ENCODE results near the gene TMEM151A.
"Not testable (repeated sequence)": the region's sequence is repeated elsewhere in the genome, so short reads cannot be mapped to it uniquely, and the experiment has no call there.

TMEM151A gene

GRCh38 chr11:66267039-66267378 lies 24.7 kb upstream of the TMEM151A start:
- DNase-seq (ENCODE audit: extremely low read depth in 1 of 2, low read depth in 1 of 2): no peak

DNA sequence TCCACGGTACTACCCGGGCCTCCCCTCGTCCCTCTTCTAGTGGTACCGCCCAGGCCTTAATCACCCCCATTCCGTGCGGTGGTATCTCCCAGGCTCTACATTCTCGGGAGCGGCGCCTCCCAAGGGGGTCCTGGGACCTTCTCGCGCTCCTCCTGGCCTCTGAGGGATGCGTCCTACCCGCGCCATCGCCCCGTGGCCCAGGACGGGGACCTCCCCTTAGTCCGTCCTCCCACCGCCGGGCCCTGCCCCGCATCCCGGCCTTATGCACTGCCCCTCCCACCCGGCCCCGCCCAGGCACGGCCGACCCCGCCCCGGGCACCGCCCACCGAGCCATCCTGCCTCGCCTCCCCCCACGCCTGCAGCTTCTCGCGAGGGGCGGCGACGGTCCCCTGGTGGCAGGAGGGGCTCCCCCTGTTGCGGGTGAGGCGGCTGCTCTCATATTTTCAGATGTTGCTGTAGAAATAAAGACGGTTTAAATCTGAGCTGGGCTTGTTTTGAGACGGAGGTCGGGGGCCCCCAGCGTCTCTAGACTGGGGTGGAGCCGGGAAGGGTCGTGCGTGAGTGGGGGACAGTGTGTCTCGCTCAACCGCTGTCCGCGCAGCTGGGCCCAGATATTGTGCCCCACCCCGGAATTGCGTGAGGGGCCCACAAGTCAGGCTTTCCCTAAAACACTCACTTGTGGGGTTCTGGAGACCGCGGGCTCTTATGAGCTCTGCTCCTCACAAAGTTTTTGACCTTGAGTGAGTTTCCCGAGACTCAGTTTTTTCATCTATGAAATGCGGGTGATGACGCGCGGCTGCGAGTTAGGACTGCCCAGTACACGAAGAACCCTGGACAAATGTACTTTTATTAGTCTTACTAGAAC lies 24.1 kb upstream of the TMEM151A start:
- DNase-seq (ENCODE audit: extremely low read depth in 1 of 2, low read depth in 1 of 2): peak; percentile 75 to 78

DNA sequence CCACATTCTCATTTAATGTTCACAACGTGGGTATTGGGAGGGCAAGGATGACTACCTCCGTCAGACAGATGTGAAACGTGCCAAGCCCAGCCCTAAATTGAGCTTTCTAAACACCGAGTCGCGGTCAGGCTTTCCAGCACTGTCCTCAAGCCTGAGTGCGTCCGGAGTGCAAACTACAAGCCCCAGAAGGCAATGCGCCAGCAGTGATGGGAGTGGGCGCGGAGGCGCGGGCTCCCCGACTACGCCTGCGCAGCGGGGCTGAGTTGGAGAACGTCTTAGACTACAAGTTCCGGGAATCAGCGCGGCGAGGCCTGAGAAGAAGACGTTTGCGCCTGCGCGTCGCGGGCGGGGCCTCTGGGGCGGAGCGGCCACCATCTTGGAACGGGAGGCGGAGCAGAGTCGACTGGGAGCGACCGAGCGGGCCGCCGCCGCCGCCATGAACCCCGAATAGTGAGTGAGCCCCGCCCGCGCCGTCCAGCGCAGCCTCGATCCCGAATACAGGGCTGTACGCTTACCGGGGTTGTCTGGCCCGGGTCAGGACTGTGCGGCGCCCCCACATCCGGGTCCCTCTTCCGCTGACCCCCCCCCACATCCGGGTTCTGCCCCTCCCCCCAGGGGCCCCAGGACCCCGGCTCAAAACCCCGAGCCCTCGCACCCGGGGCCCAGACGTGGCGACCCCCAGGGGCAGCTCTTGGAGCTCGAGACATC lies 23.3 kb upstream of the TMEM151A start, which contains the start of gene RAB1B:
Gene RAB1B (plus strand): TSS at position 396 of the 708 bp plus-strand sequence. CDS start 41 bp downstream, at position 437.
- DNase-seq (ENCODE audit: extremely low read depth in 1 of 2, low read depth in 1 of 2): peak; percentile 100

DNA sequence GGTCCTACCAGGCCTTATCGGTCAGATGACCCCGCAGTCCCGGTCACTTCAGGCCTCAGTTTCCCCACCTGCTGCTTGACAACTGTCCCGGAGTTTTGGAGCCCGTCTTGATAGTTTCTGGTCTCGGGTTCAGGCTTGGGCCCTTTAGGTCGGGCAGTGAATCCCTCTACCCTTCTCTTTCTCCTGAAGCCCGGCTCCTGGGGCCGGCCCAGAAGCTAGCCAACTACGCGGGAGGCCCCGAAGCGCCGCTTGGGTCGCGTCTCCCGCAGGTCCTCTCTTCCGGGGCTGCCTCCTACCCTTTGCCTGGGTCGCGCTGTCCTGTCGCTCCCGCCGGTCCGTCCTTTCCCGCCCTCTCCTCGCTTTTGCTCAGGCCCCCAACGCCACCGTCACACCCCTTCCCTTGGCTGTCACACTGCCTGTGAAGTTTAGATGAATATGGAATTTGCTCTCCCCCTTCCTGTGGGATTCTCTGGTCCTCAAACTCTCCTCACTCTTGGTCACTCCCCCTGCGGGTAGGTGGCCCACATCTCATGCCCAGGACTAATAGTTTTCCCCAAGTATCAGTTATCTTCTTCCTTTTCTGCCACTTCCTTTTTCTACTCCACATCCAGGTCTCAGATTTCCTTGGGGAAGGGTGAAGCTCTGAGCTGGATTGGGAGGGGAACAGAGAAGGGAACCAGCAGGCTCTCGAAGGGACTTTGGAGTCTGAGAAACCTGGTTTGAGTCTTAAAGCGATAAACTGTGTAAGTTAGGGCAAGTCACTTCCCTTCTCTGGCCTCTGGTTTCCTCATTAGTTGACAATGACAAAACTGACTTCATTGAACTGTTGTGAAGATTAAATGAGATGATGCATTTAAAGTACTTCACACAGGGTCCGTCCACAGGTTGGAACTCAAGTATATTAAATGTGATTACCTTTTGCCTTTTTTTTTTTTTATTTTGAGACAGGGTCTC lies 22.5 kb upstream of the TMEM151A start:
- DNase-seq (ENCODE audit: extremely low read depth in 1 of 2, low read depth in 1 of 2): no peak

- DNase-seq (ENCODE audit: extremely low read depth in 1 of 2, low read depth in 1 of 2): no peak
These were observed 19.9 kb upstream of the TMEM151A start for GRCh38 chr11:66271816-66272215.

- no peak for DNase-seq (ENCODE audit: extremely low read depth in 1 of 2, low read depth in 1 of 2)
These were observed 19.1 kb upstream of the TMEM151A start for GRCh38 chr11:66272596-66272995.

DNA sequence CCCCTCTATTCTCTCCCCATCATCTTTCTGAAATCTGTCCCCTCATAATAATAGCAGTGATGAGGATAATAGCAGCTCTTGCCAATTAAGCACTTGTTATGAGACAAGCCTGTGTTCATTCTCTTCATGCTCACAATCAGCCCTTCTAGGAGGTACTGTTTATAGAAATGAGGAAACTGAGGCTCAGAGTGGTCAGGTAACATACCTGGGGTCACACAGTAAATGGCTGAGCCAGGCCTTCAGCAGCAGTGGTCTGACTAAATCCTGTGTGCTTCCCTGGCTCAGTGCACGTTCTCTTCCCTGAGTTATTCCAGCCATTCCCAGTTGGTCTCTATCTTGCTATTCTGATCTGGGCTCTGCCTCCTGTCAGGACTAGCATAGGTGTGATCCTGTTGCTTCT lies 17.5 kb upstream of the TMEM151A start:
- no peak for DNase-seq (ENCODE audit: extremely low read depth in 1 of 2, low read depth in 1 of 2)

GRCh38 chr11:66275396-66275795 lies 16.3 kb upstream of the TMEM151A start:
- DNase-seq (ENCODE audit: extremely low read depth in 1 of 2, low read depth in 1 of 2): no peak

DNA sequence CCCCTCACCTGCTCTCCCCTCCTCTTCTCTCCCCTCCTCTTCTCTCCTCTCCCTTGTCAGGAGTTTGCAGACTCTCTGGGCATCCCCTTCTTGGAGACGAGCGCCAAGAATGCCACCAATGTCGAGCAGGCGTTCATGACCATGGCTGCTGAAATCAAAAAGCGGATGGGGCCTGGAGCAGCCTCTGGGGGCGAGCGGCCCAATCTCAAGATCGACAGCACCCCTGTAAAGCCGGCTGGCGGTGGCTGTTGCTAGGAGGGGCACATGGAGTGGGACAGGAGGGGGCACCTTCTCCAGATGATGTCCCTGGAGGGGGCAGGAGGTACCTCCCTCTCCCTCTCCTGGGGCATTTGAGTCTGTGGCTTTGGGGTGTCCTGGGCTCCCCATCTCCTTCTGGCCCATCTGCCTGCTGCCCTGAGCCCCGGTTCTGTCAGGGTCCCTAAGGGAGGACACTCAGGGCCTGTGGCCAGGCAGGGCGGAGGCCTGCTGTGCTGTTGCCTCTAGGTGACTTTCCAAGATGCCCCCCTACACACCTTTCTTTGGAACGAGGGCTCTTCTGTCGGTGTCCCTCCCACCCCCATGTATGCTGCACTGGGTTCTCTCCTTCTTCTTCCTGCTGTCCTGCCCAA lies 15.6 kb upstream of the TMEM151A start:
- no peak for DNase-seq (ENCODE audit: extremely low read depth in 1 of 2, low read depth in 1 of 2)

DNA sequence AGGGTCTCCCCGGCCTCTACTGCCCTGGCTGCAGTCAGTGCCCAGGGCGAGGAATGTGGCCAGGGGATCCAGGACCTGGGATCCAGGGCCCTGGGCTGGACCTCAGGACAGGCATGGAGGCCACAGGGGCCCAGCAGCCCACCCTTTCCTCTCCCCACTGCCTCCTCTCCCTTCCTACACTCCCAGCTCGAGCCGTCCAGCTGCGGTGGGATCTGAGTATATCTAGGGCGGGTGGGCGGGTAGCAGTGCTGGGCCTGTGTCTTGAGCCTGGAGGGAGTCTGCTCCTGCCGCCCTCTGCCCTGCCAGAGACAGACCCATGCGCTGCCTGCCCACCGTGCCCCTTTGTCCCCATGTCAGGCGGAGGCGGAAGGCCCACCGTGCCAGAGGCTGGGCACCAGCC lies 15.1 kb upstream of the TMEM151A start:
- not testable (repeated sequence) for DNase-seq (ENCODE audit: extremely low read depth in 1 of 2, low read depth in 1 of 2)

DNA sequence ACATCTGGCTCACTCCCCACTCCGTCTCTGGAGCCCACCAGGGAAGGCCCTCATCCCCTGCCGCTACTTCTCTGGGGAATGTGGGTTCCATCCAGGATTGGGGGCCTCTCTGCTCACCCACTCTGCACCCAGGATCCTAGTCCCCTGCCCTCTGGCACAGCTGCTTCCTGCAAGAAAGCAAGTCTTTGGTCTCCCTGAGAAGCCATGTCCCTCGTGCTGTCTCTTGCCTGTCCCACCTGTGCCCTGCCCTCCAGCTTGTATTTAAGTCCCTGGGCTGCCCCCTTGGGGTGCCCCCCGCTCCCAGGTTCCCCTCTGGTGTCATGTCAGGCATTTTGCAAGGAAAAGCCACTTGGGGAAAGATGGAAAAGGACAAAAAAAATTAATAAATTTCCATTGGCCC lies 14.6 kb upstream of the TMEM151A start:
- not testable (repeated sequence) for DNase-seq (ENCODE audit: extremely low read depth in 1 of 2, low read depth in 1 of 2)

DNA sequence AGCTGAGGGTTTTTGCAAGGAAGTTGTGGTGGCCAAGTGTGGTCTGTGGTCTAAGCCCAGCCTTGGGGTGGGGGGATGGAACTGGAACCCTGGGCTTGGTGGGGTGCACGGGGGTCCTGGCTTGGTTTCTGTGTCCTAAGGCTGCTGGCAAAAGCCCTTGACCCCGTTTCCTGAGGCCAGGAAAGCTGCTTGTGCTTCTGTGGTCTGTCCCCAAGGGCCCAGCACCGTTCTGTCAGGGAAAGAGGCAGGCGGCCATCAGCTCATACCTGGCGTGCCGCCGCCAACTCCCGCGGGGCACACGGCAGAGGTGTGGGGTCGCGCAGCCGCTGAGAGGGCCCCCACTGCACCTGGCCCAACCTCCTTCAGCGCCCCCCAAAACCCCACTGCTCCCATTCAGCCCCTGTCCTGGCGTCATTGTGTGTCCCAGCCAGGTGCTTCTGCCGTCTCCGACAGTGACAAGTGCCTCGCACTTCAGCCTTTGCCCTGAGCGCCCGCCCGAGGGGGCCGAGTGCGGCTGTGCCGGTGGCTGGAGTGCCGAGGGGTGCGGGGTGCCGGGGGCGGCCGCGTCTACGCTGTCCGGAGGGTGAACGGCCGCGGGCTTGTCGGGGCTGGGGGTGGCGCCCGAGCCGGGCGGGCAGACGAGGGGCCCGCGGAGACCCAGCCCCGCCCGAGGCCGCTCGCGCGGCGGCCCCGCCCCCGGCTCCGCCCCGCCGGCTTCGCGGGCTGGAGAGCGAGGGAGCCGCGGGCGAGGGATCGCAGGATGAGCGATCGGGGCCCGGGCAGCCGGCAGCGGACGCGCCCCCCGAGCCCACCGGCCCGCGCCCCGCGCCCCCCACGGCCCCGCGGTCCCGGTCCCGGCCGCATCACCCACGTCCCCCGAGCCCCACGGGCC lies 14.0 kb upstream of the TMEM151A start, which contains the start of gene CNIH2:
Gene CNIH2 (plus strand): TSS at position 705 of the 892 bp plus-strand sequence. CDS start 282 bp downstream, outside the sequence.
- no peak for DNase-seq (ENCODE audit: extremely low read depth in 1 of 2, low read depth in 1 of 2)

GRCh38 chr11:66278363-66279091 lies 13.2 kb upstream of the TMEM151A start:
- no peak for DNase-seq (ENCODE audit: extremely low read depth in 1 of 2, low read depth in 1 of 2)

- no peak for DNase-seq (ENCODE audit: extremely low read depth in 1 of 2, low read depth in 1 of 2)
These were observed 12.5 kb upstream of the TMEM151A start for GRCh38 chr11:66279092-66279734.

DNA sequence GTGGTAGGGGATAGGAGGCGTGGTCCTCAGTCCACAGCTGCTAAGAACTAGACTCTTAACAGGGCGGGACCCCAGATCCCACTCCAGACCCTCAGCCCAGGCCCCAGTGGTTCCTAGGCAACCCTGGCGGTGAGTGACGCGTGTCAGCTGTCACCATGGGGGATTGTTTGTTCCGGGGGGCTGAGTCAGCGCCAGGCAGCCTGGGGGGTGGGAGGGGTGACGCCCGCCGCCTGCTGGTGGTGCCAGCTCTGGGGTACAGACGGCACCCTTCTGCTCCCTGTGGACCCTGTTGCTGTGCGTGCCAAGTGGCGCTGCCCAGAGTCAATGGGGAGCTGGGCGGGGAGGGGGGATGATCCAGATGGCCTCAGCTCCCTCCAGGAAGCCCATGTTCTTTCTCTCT lies 11.3 kb upstream of the TMEM151A start:
- no peak for DNase-seq (ENCODE audit: extremely low read depth in 1 of 2, low read depth in 1 of 2)

DNA sequence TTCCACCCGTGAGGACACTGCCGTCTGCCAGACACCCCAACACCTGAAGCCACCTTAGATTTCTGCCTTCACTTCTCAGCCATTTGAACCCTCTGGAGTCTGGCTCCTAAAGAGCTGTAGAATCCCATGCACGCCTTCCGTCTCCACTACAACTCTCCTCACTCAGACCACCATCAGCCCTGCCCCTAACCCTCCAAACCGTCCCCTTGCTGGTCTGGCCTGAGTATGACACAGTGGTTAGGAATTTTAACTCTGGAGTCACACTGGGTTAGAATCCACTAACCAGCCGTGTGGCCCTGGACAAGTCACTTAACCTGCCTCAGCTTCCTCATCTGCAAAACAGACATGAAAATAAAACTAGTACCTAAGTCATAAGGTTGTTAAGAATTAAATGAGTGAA lies 10.7 kb upstream of the TMEM151A start:
- DNase-seq (ENCODE audit: extremely low read depth in 1 of 2, low read depth in 1 of 2): no peak

- DNase-seq (ENCODE audit: extremely low read depth in 1 of 2, low read depth in 1 of 2): no peak
These were observed 9.8 kb upstream of the TMEM151A start for GRCh38 chr11:66281776-66282467.

Measured in stimulated activated CD8-positive, alpha-beta memory T cell treated with anti-CD3 and anti-CD28 coated beads, Interleukin-7, amount 100 ng/mL, for 48 hours (primary cell).